WERI-Rb-1 (cell line): ENCODE results near the gene SH3BP4.

Experiments
- DNase-seq: peaks from one replicate; pipeline ENCODE4 v3.0.0-alpha.2; 2020
- H3K27ac ChIP-seq: fragments of 250-450 bp; sonication (Bioruptor Pico); 2 replicates; pipeline ENCODE4 v1.5.1; 2020; ENCODE audit warnings: mild to moderate bottlenecking, moderate library complexity
- H3K27me3 ChIP-seq: fragments of 250-450 bp; sonication (Bioruptor Pico); 2 replicates; pipeline ENCODE4 v1.5.1; 2021; ENCODE audit warnings: mild to moderate bottlenecking, low read depth, moderate library complexity; ENCODE audit not compliant: insufficient read depth, severe bottlenecking
- H3K36me3 ChIP-seq: fragments of 250-450 bp; sonication (Bioruptor Pico); 2 replicates; pipeline ENCODE4 v1.5.1; 2020; ENCODE audit warnings: mild to moderate bottlenecking, moderate library complexity
- H3K4me3 ChIP-seq: 2 replicates; pipeline ENCODE4 v1.5.1; 2011; ENCODE audit warnings: low read depth, mild to moderate bottlenecking, control low read depth, low read length
- H3K9me3 ChIP-seq: fragments of 250-450 bp; sonication (Bioruptor Pico); 2 replicates; pipeline ENCODE4 v1.5.1; 2021; ENCODE audit warnings: mild to moderate bottlenecking, moderate library complexity; ENCODE audit not compliant: severe bottlenecking
- TF ChIP-seq, protein P1 (sequence below): IDR thresholded peaks from 2 replicates; pipeline ENCODE4 v1.5.1; 2011; ENCODE audit warnings: low read depth, mild to moderate bottlenecking, control low read depth, inconsistent platforms, low read length

SH3BP4 gene

DNA sequence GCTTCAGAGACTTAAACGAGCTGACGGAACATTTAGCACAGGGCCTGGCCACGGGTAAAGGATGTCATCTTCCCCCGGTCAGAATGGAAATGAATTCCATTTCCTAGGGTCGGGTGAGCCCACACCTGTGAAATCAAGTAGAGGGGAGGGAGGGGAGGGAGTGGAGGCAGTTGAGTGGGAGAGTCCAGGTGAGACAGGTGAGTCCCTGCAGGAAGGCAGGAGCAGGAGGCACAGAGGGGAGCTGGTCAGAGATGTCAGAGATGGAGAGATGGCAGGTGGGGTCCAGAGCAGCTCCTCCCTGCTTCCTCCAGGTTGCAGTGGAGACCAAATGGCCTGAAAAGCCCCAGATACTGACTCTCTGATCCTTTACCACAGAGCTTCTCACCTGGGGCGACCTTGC is 55.2 kb downstream of the SH3BP4 start:
- peak overlapping the region; percentile 90 for H3K27ac ChIP-seq
- TF ChIP-seq, protein P1, sequence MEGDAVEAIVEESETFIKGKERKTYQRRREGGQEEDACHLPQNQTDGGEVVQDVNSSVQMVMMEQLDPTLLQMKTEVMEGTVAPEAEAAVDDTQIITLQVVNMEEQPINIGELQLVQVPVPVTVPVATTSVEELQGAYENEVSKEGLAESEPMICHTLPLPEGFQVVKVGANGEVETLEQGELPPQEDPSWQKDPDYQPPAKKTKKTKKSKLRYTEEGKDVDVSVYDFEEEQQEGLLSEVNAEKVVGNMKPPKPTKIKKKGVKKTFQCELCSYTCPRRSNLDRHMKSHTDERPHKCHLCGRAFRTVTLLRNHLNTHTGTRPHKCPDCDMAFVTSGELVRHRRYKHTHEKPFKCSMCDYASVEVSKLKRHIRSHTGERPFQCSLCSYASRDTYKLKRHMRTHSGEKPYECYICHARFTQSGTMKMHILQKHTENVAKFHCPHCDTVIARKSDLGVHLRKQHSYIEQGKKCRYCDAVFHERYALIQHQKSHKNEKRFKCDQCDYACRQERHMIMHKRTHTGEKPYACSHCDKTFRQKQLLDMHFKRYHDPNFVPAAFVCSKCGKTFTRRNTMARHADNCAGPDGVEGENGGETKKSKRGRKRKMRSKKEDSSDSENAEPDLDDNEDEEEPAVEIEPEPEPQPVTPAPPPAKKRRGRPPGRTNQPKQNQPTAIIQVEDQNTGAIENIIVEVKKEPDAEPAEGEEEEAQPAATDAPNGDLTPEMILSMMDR = no peak
- peaks cover 55% of the 10 kb centered on the region for H3K36me3 ChIP-seq
- no peaks in the 10 kb centered on the region for H3K27me3 ChIP-seq
- no peaks in the 10 kb centered on the region for H3K9me3 ChIP-seq
- DNase-seq = no peak
- H3K4me3 ChIP-seq = no peak overlapping the region

GRCh38 chr2:235007664-235008457 is 56.0 kb downstream of the SH3BP4 start:
- Histone ChIP-seq H3K27me3 (no peaks in the 10 kb centered on the region), H3K36me3 (peaks cover 53% of the 10 kb centered on the region), H3K9me3 (no peaks in the 10 kb centered on the region), H3K27ac (peak overlapping the region; percentile 90), H3K4me3 (no peak overlapping the region)
- no peak for DNase-seq
- TF ChIP-seq, protein P1 = no peak

DNA sequence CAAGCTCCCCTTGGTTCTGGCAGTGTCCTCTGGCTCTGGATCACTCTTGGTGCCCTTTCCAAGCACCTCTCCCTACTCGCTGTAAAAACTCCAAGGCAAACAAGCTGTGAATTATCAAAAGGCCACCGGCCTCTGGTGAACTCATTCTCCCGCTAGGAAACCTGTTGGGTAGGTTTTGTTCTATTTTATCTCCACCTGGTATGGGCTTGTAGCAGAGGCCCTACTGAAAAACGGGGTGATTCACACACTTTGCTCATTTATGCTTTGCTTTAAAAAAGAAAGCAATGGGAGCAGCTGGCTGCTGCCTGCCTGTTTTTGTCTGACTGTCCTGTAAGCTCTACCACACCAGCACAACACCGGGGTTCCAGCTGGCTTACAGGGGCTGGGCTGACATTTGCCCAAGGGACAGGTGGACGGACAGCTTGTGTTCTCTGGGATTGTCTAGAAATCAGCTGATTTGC is 56.8 kb downstream of the SH3BP4 start:
- Histone ChIP-seq H3K36me3 (peaks cover 45% of the 10 kb centered on the region), H3K9me3 (no peaks in the 10 kb centered on the region), H3K27ac (peak overlapping the region; percentile 90), H3K27me3 (no peaks in the 10 kb centered on the region), H3K4me3 (no peak overlapping the region)
- TF ChIP-seq, protein P1 = no peak
- peak; percentile 50 for DNase-seq

DNA sequence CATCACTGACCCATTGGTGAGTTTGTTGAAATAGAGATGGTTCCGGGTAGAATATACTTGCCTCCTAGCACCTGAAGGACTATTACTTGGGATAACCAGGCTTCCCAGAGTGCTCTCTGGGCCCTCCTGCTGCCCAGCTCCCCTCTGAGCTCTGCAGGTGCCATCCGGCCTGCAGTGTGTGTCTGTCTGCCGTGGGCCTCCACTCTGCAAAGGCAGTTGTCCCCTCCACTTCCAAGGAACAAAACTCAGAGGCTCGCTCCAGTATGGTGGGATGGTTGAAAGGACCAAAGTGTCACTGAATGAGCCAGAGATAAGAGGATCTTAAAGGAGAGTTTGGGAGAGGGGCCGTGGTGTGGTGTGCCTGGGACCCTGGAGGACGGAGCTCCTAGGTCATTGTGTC is 57.3 kb downstream of the SH3BP4 start:
- no peak for DNase-seq
- no peaks in the 10 kb centered on the region for H3K9me3 ChIP-seq
- no peak overlapping the region for H3K4me3 ChIP-seq
- TF ChIP-seq, protein P1 = no peak
- no peaks in the 10 kb centered on the region for H3K27me3 ChIP-seq
- H3K27ac ChIP-seq = peak overlapping the region; percentile 90
- peaks cover 43% of the 10 kb centered on the region for H3K36me3 ChIP-seq

GRCh38 chr2:235010117-235010714 is 58.4 kb downstream of the SH3BP4 start:
- peaks cover 4% of the 10 kb centered on the region for H3K9me3 ChIP-seq
- TF ChIP-seq, protein P1 = no peak
- no peak overlapping the region for H3K4me3 ChIP-seq
- H3K27me3 ChIP-seq = no peaks in the 10 kb centered on the region
- H3K36me3 ChIP-seq = peaks cover 44% of the 10 kb centered on the region
- peak overlapping the region; percentile 90 for H3K27ac ChIP-seq
- no peak for DNase-seq

DNA sequence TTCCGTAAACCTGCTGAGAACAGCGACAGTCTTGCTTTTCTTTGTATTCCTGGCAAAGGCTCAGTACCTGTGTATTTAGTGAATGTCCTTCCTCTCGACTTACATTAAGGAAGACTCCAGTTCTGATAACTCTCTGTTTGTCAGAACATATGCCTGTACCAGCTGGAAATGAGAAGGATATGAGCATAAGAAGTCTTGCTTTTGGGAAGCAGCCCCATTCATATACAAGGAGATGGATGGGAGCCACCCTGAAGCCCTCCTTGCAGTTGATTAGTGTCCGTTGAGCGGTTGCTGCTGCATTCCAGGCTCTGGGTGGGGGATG is 59.8 kb downstream of the SH3BP4 start:
- H3K4me3 ChIP-seq = no peak overlapping the region
- TF ChIP-seq, protein P1 = no peak

More for the DNA sequence above, 59.8 kb downstream of the SH3BP4 start:
- H3K27ac ChIP-seq = peak overlapping the region; percentile 75
- no peaks in the 10 kb centered on the region for H3K27me3 ChIP-seq
- no peak for DNase-seq
- peaks cover 51% of the 10 kb centered on the region for H3K36me3 ChIP-seq
- H3K9me3 ChIP-seq = peaks cover 10% of the 10 kb centered on the region
